GM19328 (cell line): Measurements from ENCODE around the gene RSAD1.

Experiments
- ATAC-seq: cut with Tn5 transposase; IDR thresholded peaks from one replicate; pipeline ENCODE4 v1.9.1; 2021; ENCODE audit warnings: mild to moderate bottlenecking, moderate library complexity; ENCODE audit not compliant: unreplicated experiment

Gene RSAD1

GRCh38 chr17:50457621-50458020, 21.0 kb upstream of the RSAD1 start:
- ATAC-seq = no peak

GRCh38 chr17:50458270-50458669, 20.4 kb upstream of the RSAD1 start:
- no peak for ATAC-seq

GRCh38 chr17:50458701-50459676, 19.7 kb upstream of the RSAD1 start:
- ATAC-seq = no peak

- ATAC-seq = no peak
Measured at GRCh38 chr17:50459756-50460155, 18.9 kb upstream of the RSAD1 start.

GRCh38 chr17:50460831-50461526, 17.7 kb upstream of the RSAD1 start:
- ATAC-seq = no peak

- ATAC-seq = no peak
Measured at GRCh38 chr17:50461550-50462132, 17.0 kb upstream of the RSAD1 start.

GRCh38 chr17:50462446-50462845, 16.2 kb upstream of the RSAD1 start:
- no peak for ATAC-seq

- ATAC-seq = no peak
Measured at GRCh38 chr17:50464121-50464520, 14.5 kb upstream of the RSAD1 start.

GRCh38 chr17:50464736-50465135, 13.9 kb upstream of the RSAD1 start:
- no peak for ATAC-seq

GRCh38 chr17:50465171-50465570, 13.5 kb upstream of the RSAD1 start:
- ATAC-seq = no peak

- ATAC-seq = no peak
Measured at GRCh38 chr17:50465635-50466034, 13.0 kb upstream of the RSAD1 start.

GRCh38 chr17:50466371-50467113, 12.1 kb upstream of the RSAD1 start:
- ATAC-seq = no peak

GRCh38 chr17:50467114-50467854, 11.4 kb upstream of the RSAD1 start:
- ATAC-seq = no peak

- no peak for ATAC-seq
Measured at GRCh38 chr17:50467855-50468303, 10.8 kb upstream of the RSAD1 start.

GRCh38 chr17:50468304-50469207, 10.1 kb upstream of the RSAD1 start, which contains the start of gene CHAD:
TSS of gene CHAD (minus strand) at chr17:50468880. CDS start at chr17:50468813, 67 bp downstream.
- ATAC-seq = no peak

- ATAC-seq = no peak
Measured at GRCh38 chr17:50469208-50469605, 9.5 kb upstream of the RSAD1 start.

- ATAC-seq = no peak
Measured at GRCh38 chr17:50469671-50470305, 8.9 kb upstream of the RSAD1 start.

- no peak for ATAC-seq
Measured at GRCh38 chr17:50470426-50470825, 8.2 kb upstream of the RSAD1 start.
